Measurements from ENCODE around the gene ZBTB42. TPM values are rescaled to one million over a fixed set of nuclear protein-coding genes. Genes with fewer than 3 reads are reported as not detected.

The ZBTB42 gene
- total and polyA plus RNA-seq, 2 of the 13 experiments (the other 11 are each of a cell fraction or from before 2014, with no cell fraction given), result 2.8 to 4.2 TPM

GRCh38 chr14:104768437-104769323 lies 32.2 kb upstream of the ZBTB42 start (continued):
- TF ChIP-seq ZNF639 (CRISPR knock-in tag; conservative IDR thresholded peaks at IDR 0.05), result no peak
- TF ChIP-seq GATA4 (IDR thresholded peaks at IDR 0.05; ENCODE audit: borderline replicate concordance, low read depth), result no peak
- TF ChIP-seq ZNF317 (CRISPR knock-in tag; IDR thresholded peaks at IDR 0.05), result no peak
- TF ChIP-seq ZBTB46 (CRISPR knock-in tag; IDR thresholded peaks at IDR 0.05; ENCODE audit: borderline replicate concordance), result no peak
- TF ChIP-seq ZNF260 (CRISPR knock-in tag; IDR thresholded peaks at IDR 0.05; ENCODE audit: borderline replicate concordance, low read depth), result no peak
- TF ChIP-seq GATAD1 (CRISPR knock-in tag; IDR thresholded peaks at IDR 0.05), result peak; percentile 61; the same call in 1 of the 2 replicates
- TF ChIP-seq NKX3-1 (CRISPR knock-in tag; IDR thresholded peaks at IDR 0.05), result 0 out of 2 replicates have a peak, but pooled peaks have one; percentile 40
- no peak; the same call in 1 of the 2 replicates for TF ChIP-seq CSRNP1 (CRISPR knock-in tag; IDR thresholded peaks at IDR 0.05)
- TF ChIP-seq FOXO4 (CRISPR knock-in tag; conservative IDR thresholded peaks at IDR 0.05), result no peak
- TF ChIP-seq TOPORS (CRISPR knock-in tag; IDR thresholded peaks at IDR 0.05), result no peak
- TF ChIP-seq HOXA3 (CRISPR knock-in tag; IDR thresholded peaks at IDR 0.05), result no peak; the same call in none of the 2 replicates
- peak; percentile 43; the same call in 1 of the 2 replicates for TF ChIP-seq ZNF747 (CRISPR knock-in tag; IDR thresholded peaks at IDR 0.05; ENCODE audit: borderline replicate concordance)
- no peak for TF ChIP-seq RERE (CRISPR knock-in tag; IDR thresholded peaks at IDR 0.05; ENCODE audit: low read depth)
- TF ChIP-seq SETDB1 (CRISPR knock-in tag; IDR thresholded peaks at IDR 0.05; ENCODE audit: borderline replicate concordance), result no peak
- 0 out of 2 replicates have a peak, but pooled peaks have one; percentile 71 for TF ChIP-seq IRX3 (CRISPR knock-in tag; IDR thresholded peaks at IDR 0.05; ENCODE audit: borderline replicate concordance, low read depth)
- no peak for TF ChIP-seq ZNF781 (CRISPR knock-in tag; IDR thresholded peaks at IDR 0.05; ENCODE audit: borderline replicate concordance, not compliant biosample characterization)

All from HepG2 (cell line).